Measurements from ENCODE around the gene SLC35E1.
"Not testable (repeated sequence)": the region's sequence is repeated elsewhere in the genome, so short reads cannot be mapped to it uniquely, and the experiment has no call there.

DNA sequence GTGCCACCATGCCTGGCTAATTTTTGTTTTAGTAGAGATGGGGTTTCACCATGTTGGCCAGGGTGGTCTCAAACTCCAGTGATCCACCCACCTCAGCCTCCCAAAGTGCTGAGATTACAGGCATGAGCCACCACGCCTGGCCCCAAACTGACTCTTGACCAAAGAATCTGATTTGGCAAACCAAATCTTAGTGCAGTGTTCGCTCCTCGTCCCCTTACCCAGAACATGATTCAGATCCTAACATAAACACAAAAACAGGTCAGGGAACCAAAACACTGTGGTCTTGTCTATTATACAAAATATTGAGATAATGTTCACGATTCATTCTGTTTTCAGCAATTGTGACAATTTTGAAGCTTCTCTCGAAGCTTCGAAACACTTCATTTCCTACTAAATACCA lies 20.3 kb downstream of the SLC35E1 start:
- TF ChIP-seq, protein P1, sequence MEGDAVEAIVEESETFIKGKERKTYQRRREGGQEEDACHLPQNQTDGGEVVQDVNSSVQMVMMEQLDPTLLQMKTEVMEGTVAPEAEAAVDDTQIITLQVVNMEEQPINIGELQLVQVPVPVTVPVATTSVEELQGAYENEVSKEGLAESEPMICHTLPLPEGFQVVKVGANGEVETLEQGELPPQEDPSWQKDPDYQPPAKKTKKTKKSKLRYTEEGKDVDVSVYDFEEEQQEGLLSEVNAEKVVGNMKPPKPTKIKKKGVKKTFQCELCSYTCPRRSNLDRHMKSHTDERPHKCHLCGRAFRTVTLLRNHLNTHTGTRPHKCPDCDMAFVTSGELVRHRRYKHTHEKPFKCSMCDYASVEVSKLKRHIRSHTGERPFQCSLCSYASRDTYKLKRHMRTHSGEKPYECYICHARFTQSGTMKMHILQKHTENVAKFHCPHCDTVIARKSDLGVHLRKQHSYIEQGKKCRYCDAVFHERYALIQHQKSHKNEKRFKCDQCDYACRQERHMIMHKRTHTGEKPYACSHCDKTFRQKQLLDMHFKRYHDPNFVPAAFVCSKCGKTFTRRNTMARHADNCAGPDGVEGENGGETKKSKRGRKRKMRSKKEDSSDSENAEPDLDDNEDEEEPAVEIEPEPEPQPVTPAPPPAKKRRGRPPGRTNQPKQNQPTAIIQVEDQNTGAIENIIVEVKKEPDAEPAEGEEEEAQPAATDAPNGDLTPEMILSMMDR (conservative IDR thresholded peaks at IDR 0.05): not testable (repeated sequence)
- not testable (repeated sequence) for TF ChIP-seq ZFX (IDR thresholded peaks at IDR 0.05)

Data from C4-2B (cell line).